Sigmoid colon (tissue), 4 donors: ENCODE results near the gene SLC12A3.

ENCODE experiments used
- CTCF ChIP-seq, 4 experiments: fragments of 450-650 bp in 3 of 4; fragments of 200-600 bp in 1 of 4; IDR thresholded peaks; one replicate each; pipeline ENCODE4 v1.5.1; 2016 to 2019; ENCODE audit warnings: antibody characterized with exemption in 4 of 4, mild to moderate bottlenecking in 3 of 4, moderate library complexity in 2 of 4
- EP300 ChIP-seq, 4 donors: sonication (generic); formaldehyde crosslinking; IDR thresholded peaks; one replicate each; pipeline ENCODE4 v1.6.1; 2017; ENCODE audit warnings: antibody characterized with exemption in 4 of 4
- POLR2A ChIP-seq, 2 donors: fragments of 450-650 bp; IDR thresholded peaks; one replicate each; pipeline ENCODE4 v1.6.1; 2016; ENCODE audit warnings: antibody characterized with exemption in 2 of 2, mild to moderate bottlenecking in 2 of 2, moderate library complexity in 2 of 2

- no peak for TF ChIP-seq EP300 (IDR thresholded peaks at IDR 0.05)
- TF ChIP-seq POLR2A (IDR thresholded peaks at IDR 0.05) = no peak
- TF ChIP-seq CTCF (IDR thresholded peaks at IDR 0.05) = no peak
Measured at GRCh38 chr16:56838622-56839337, 26.2 kb upstream of the SLC12A3 start.
